ENCODE data around the gene UBE3B.

Gene UBE3B

GRCh38 chr12:109494348-109494881, 17.0 kb downstream of the UBE3B start:
- TF ChIP-seq OSR1 (CRISPR knock-in tag; IDR thresholded peaks at IDR 0.05) (no peak), ARNTL (CRISPR knock-in tag; IDR thresholded peaks at IDR 0.05; ENCODE audit: borderline replicate concordance, low read depth) (no peak), GLIS3 (CRISPR knock-in tag; IDR thresholded peaks at IDR 0.05) (no peak), BACH2 (CRISPR knock-in tag; IDR thresholded peaks at IDR 0.05; ENCODE audit: borderline replicate concordance) (no peak)
- no peak for ATAC-seq

- TF ChIP-seq ZNF70 (CRISPR knock-in tag; IDR thresholded peaks at IDR 0.05), result no peak
- TF ChIP-seq PATZ1 (CRISPR knock-in tag; IDR thresholded peaks at IDR 0.05; ENCODE audit: borderline replicate concordance), result no peak
- no peak for TF ChIP-seq ZC3H10 (CRISPR knock-in tag; IDR thresholded peaks at IDR 0.05)
- no peak for TF ChIP-seq TCF4 (CRISPR knock-in tag; IDR thresholded peaks at IDR 0.05; ENCODE audit: borderline replicate concordance)
- no peak for TF ChIP-seq ZFP3 (CRISPR knock-in tag; IDR thresholded peaks at IDR 0.05)
- TF ChIP-seq ZFP30 (CRISPR knock-in tag; IDR thresholded peaks at IDR 0.05), result no peak
- TF ChIP-seq CREB5 (CRISPR knock-in tag; IDR thresholded peaks at IDR 0.05; ENCODE audit: low read depth), result no peak
- TF ChIP-seq ZNF8 (CRISPR knock-in tag; IDR thresholded peaks at IDR 0.05), result no peak
- no peak for TF ChIP-seq CSDC2 (CRISPR knock-in tag; IDR thresholded peaks at IDR 0.05)
- TF ChIP-seq CSRNP3 (CRISPR knock-in tag; IDR thresholded peaks at IDR 0.05), result no peak
- TF ChIP-seq BACH2 (CRISPR knock-in tag; IDR thresholded peaks at IDR 0.05; ENCODE audit: borderline replicate concordance), result no peak
- TF ChIP-seq PPARA (CRISPR knock-in tag; IDR thresholded peaks at IDR 0.05; ENCODE audit: borderline replicate concordance), result no peak
- no peak for ATAC-seq
These were observed 17.6 kb downstream of the UBE3B start for GRCh38 chr12:109495012-109495411.

GRCh38 chr12:109496306-109496705, 18.9 kb downstream of the UBE3B start:
- no peak for ATAC-seq
- TF ChIP-seq ESRRG (CRISPR knock-in tag; IDR thresholded peaks at IDR 0.05), result no peak
- TF ChIP-seq SNAI2 (CRISPR knock-in tag; IDR thresholded peaks at IDR 0.05), result no peak
- no peak for TF ChIP-seq CREB5 (CRISPR knock-in tag; IDR thresholded peaks at IDR 0.05; ENCODE audit: low read depth)
- no peak for TF ChIP-seq TCF4 (CRISPR knock-in tag; IDR thresholded peaks at IDR 0.05; ENCODE audit: borderline replicate concordance)
- TF ChIP-seq PATZ1 (CRISPR knock-in tag; IDR thresholded peaks at IDR 0.05; ENCODE audit: borderline replicate concordance), result no peak
- TF ChIP-seq BACH2 (CRISPR knock-in tag; IDR thresholded peaks at IDR 0.05; ENCODE audit: borderline replicate concordance), result no peak
- no peak for TF ChIP-seq RARB (CRISPR knock-in tag; IDR thresholded peaks at IDR 0.05)
- no peak for TF ChIP-seq PPARA (CRISPR knock-in tag; IDR thresholded peaks at IDR 0.05; ENCODE audit: borderline replicate concordance)
- TF ChIP-seq OSR1 (CRISPR knock-in tag; IDR thresholded peaks at IDR 0.05), result no peak
- no peak for TF ChIP-seq ZNF565 (CRISPR knock-in tag; conservative IDR thresholded peaks at IDR 0.05; ENCODE audit: low read depth)
- TF ChIP-seq ZFP30 (CRISPR knock-in tag; IDR thresholded peaks at IDR 0.05), result no peak
- TF ChIP-seq ZNF8 (CRISPR knock-in tag; IDR thresholded peaks at IDR 0.05), result no peak
- TF ChIP-seq ZNF70 (CRISPR knock-in tag; IDR thresholded peaks at IDR 0.05), result no peak
- TF ChIP-seq TSHZ2 (CRISPR knock-in tag; IDR thresholded peaks at IDR 0.05), result no peak
- TF ChIP-seq ZC3H10 (CRISPR knock-in tag; IDR thresholded peaks at IDR 0.05), result no peak
- no peak for TF ChIP-seq ISL1 (CRISPR knock-in tag; IDR thresholded peaks at IDR 0.05)
- no peak for TF ChIP-seq CSDC2 (CRISPR knock-in tag; IDR thresholded peaks at IDR 0.05)

Data from SK-N-SH treated with all-trans-retinoic acid at 6 μM for 48 hours (cell line).